Measurements from ENCODE around the gene LRRC8E.
"Not testable (repeated sequence)": the region's sequence is repeated elsewhere in the genome, so short reads cannot be mapped to it uniquely, and the experiment has no call there.

The LRRC8E gene

GRCh38 chr19:7928741-7929701, 40.7 kb downstream of the LRRC8E start:
- no peak overlapping the region for H3K4me3 ChIP-seq (ENCODE audit: low read depth, low read length)
- peak; percentile 45 for TF ChIP-seq CTCF (IDR thresholded peaks at IDR 0.05; ENCODE audit: insufficient read depth, low read depth, low read length, missing control alignments)
- peak; percentile 72 for DNase-seq (ENCODE audit: low read depth)

GRCh38 chr19:7930030-7930429, 41.7 kb downstream of the LRRC8E start:
- DNase-seq (ENCODE audit: low read depth); H3K4me3 ChIP-seq (ENCODE audit: low read depth, low read length): not testable (repeated sequence)

GRCh38 chr19:7930765-7931164, 42.5 kb downstream of the LRRC8E start:
- no peak overlapping the region for H3K4me3 ChIP-seq (ENCODE audit: low read depth, low read length)
- DNase-seq (ENCODE audit: low read depth), result no peak
- TF ChIP-seq CTCF (IDR thresholded peaks at IDR 0.05; ENCODE audit: insufficient read depth, low read depth, low read length, missing control alignments), result no peak

- no peak for TF ChIP-seq CTCF (IDR thresholded peaks at IDR 0.05; ENCODE audit: insufficient read depth, low read depth, low read length, missing control alignments)
- no peak for DNase-seq (ENCODE audit: low read depth)
- no peak overlapping the region for H3K4me3 ChIP-seq (ENCODE audit: low read depth, low read length)
These were observed 43.1 kb downstream of the LRRC8E start for GRCh38 chr19:7931221-7932061.

- H3K4me3 ChIP-seq (ENCODE audit: low read depth, low read length), result no peak overlapping the region
- no peak for TF ChIP-seq CTCF (IDR thresholded peaks at IDR 0.05; ENCODE audit: insufficient read depth, low read depth, low read length, missing control alignments)
- DNase-seq (ENCODE audit: low read depth), result no peak
These were observed 44.1 kb downstream of the LRRC8E start for GRCh38 chr19:7932276-7932929.

- no peak for TF ChIP-seq CTCF (IDR thresholded peaks at IDR 0.05; ENCODE audit: insufficient read depth, low read depth, low read length, missing control alignments)
- no peak overlapping the region for H3K4me3 ChIP-seq (ENCODE audit: low read depth, low read length)
- DNase-seq (ENCODE audit: low read depth), result no peak
These were observed 44.6 kb downstream of the LRRC8E start for GRCh38 chr19:7932930-7933300.

- no peak overlapping the region for H3K4me3 ChIP-seq (ENCODE audit: low read depth, low read length)
- peak; percentile 15 for TF ChIP-seq CTCF (IDR thresholded peaks at IDR 0.05; ENCODE audit: insufficient read depth, low read depth, low read length, missing control alignments)
- DNase-seq (ENCODE audit: low read depth), result no peak
These were observed 45.1 kb downstream of the LRRC8E start for GRCh38 chr19:7933411-7933810.
